MM.1S (cell line): ENCODE data around the gene S100A1.

Source experiments
- DNase-seq: peaks from one replicate; pipeline ENCODE4 v3.0.0-alpha.2; 2015
- H2AFZ ChIP-seq: fragments of 300-600 bp; sonication (generic); 2 replicates; pipeline ENCODE4 v1.6.0; 2016; ENCODE audit warnings: antibody characterized with exemption, low read length
- H3F3A ChIP-seq: fragments of 300-600 bp; sonication (generic); 2 replicates; pipeline ENCODE4 v1.6.1; 2016; ENCODE audit warnings: mild to moderate bottlenecking, antibody characterized with exemption, low read length, moderate library complexity, mixed read lengths; ENCODE audit not compliant: insufficient read depth
- H3K27ac ChIP-seq: fragments of 300-600 bp; sonication (generic); 2 replicates; pipeline ENCODE4 v1.5.1; 2016; ENCODE audit warnings: mild to moderate bottlenecking, low read length
- H3K27me3 ChIP-seq: fragments of 300-600 bp; sonication (generic); replicated peaks from 2 replicates; pipeline ENCODE4 v1.6.0; 2016; ENCODE audit warnings: low read length; ENCODE audit not compliant: insufficient read depth
- H3K36me3 ChIP-seq: fragments of 300-600 bp; sonication (generic); replicated peaks from 2 replicates; pipeline ENCODE4 v1.6.1; 2016; ENCODE audit warnings: mild to moderate bottlenecking, low read length, mixed read lengths; ENCODE audit not compliant: insufficient read depth
- H3K4me1 ChIP-seq: fragments of 300-600 bp; sonication (generic); 2 replicates; pipeline ENCODE4 v1.6.1; 2016; ENCODE audit warnings: low read length, mixed read lengths
- H3K4me2 ChIP-seq: fragments of 300-600 bp; sonication (generic); 2 replicates; pipeline ENCODE4 v1.6.0; 2016; ENCODE audit warnings: low read depth, low read length
- H3K4me3 ChIP-seq: fragments of 300-600 bp; sonication (generic); 2 replicates; pipeline ENCODE4 v1.5.1; 2016; ENCODE audit warnings: low read length, mixed read lengths
- H3K79me2 ChIP-seq: fragments of 300-600 bp; sonication (generic); 2 replicates; pipeline ENCODE4 v1.6.1; 2016; ENCODE audit warnings: mixed run types, low read length, mixed read lengths
- H3K9ac ChIP-seq: fragments of 300-600 bp; sonication (generic); 2 replicates; pipeline ENCODE4 v1.6.1; 2016; ENCODE audit warnings: low read length, mixed read lengths
- H3K9me2 ChIP-seq: fragments of 300-600 bp; sonication (generic); replicated peaks from 2 replicates; pipeline ENCODE4 v1.6.1; 2016; ENCODE audit warnings: mild to moderate bottlenecking, low read length, mixed read lengths; ENCODE audit not compliant: insufficient read depth
- H3K9me3 ChIP-seq: fragments of 300-600 bp; sonication (generic); replicated peaks from 2 replicates; pipeline ENCODE4 v1.6.1; 2016; ENCODE audit warnings: mild to moderate bottlenecking, low read length, mixed read lengths; ENCODE audit not compliant: insufficient read depth
- H4K20me1 ChIP-seq: fragments of 300-600 bp; sonication (generic); 2 replicates; pipeline ENCODE4 v1.6.1; 2016; ENCODE audit warnings: mild to moderate bottlenecking, low read length, moderate library complexity, mixed read lengths; ENCODE audit not compliant: insufficient read depth
- EZH2 ChIP-seq: fragments of 300-600 bp; sonication (generic); optimal IDR thresholded peaks from 2 replicates; pipeline ENCODE3; 2017; ENCODE audit warnings: low read depth, mild to moderate bottlenecking, antibody characterized with exemption, low read length, mixed read lengths
- EZH2phosphoT487 ChIP-seq: fragments of 300-600 bp; sonication (generic); IDR thresholded peaks from 2 replicates; pipeline ENCODE4 v1.6.1; 2018; ENCODE audit warnings: antibody characterized with exemption, low read length
- TF ChIP-seq, protein P1 (sequence below): fragments of 300-600 bp; sonication (generic); IDR thresholded peaks from 2 replicates; pipeline ENCODE4 v1.5.1; 2016; ENCODE audit warnings: antibody characterized with exemption, low read length, mixed read lengths

Gene S100A1

DNA sequence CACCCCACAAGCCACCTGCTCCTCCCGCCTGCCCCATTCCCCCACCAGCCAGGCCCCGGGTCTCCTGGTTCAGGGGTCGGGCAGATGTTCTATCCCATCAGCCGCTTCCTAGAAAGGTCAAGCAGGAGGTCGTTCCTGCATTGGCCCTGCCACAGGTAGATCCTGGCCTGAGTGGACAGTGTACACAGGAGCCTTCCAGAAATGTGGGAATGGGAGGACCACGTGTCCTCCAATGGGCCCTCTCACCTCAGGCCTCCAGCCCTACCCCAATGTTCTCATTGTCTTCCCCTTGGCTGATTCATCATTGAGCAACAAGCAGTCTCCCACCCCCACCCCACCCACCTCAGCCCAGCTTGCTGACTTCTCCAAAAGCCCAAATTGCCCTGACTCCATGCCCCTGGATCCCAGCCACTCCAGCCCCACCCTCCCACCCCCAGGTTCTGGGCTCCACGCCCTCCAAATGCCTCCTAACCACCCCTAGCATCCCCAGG is 17.4 kb upstream of the S100A1 start:
- no peaks in the 10 kb centered on the region for H3K4me1 ChIP-seq
- no peaks in the 10 kb centered on the region for H3K36me3 ChIP-seq
- H3K27ac ChIP-seq: no peak overlapping the region
- no peak overlapping the region for H3K9ac ChIP-seq
- H3K9me3 ChIP-seq: no peaks in the 10 kb centered on the region
- H3F3A ChIP-seq: no peaks in the 10 kb centered on the region
- no peak overlapping the region for H2AFZ ChIP-seq
- no peaks in the 10 kb centered on the region for H3K79me2 ChIP-seq
- no peak for TF ChIP-seq EZH2
- TF ChIP-seq EZH2phosphoT487: no peak
- TF ChIP-seq, protein P1, sequence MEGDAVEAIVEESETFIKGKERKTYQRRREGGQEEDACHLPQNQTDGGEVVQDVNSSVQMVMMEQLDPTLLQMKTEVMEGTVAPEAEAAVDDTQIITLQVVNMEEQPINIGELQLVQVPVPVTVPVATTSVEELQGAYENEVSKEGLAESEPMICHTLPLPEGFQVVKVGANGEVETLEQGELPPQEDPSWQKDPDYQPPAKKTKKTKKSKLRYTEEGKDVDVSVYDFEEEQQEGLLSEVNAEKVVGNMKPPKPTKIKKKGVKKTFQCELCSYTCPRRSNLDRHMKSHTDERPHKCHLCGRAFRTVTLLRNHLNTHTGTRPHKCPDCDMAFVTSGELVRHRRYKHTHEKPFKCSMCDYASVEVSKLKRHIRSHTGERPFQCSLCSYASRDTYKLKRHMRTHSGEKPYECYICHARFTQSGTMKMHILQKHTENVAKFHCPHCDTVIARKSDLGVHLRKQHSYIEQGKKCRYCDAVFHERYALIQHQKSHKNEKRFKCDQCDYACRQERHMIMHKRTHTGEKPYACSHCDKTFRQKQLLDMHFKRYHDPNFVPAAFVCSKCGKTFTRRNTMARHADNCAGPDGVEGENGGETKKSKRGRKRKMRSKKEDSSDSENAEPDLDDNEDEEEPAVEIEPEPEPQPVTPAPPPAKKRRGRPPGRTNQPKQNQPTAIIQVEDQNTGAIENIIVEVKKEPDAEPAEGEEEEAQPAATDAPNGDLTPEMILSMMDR: no peak
- no peaks in the 10 kb centered on the region for H4K20me1 ChIP-seq
- H3K27me3 ChIP-seq: no peaks in the 10 kb centered on the region
- DNase-seq: no peak
- H3K9me2 ChIP-seq: no peaks in the 10 kb centered on the region
- H3K4me3 ChIP-seq: no peak overlapping the region
- H3K4me2 ChIP-seq: no peak overlapping the region

DNA sequence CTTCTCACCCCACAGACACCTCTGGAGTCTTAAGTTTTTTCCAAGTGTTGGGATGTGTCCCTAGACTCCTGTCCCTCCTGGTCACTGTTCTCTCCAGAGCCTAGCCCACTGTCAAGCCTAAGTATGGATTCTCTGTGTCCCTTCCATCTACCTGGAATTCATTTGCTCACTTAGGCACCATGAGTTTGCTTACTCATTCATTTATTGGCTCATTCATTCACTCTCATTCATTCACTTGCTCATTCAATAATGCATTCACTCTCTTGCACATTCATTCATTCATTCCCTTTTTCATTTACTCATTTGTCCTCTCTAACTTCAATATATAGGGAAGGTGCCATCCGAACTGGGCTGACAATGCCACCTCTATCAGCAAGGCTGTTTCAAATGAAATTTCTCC is 16.9 kb upstream of the S100A1 start:
- no peak overlapping the region for H3K4me2 ChIP-seq
- no peaks in the 10 kb centered on the region for H4K20me1 ChIP-seq
- TF ChIP-seq EZH2phosphoT487: no peak
- TF ChIP-seq, protein P1: no peak
- no peak for TF ChIP-seq EZH2
- H3K27ac ChIP-seq: no peak overlapping the region
- no peaks in the 10 kb centered on the region for H3K9me2 ChIP-seq
- no peak overlapping the region for H3K9ac ChIP-seq
- no peaks in the 10 kb centered on the region for H3K79me2 ChIP-seq
- no peaks in the 10 kb centered on the region for H3K27me3 ChIP-seq
- no peaks in the 10 kb centered on the region for H3K4me1 ChIP-seq
- no peak overlapping the region for H2AFZ ChIP-seq
- no peaks in the 10 kb centered on the region for H3K36me3 ChIP-seq
- no peak overlapping the region for H3K4me3 ChIP-seq
- DNase-seq: no peak
- H3F3A ChIP-seq: no peaks in the 10 kb centered on the region
- no peaks in the 10 kb centered on the region for H3K9me3 ChIP-seq

DNA sequence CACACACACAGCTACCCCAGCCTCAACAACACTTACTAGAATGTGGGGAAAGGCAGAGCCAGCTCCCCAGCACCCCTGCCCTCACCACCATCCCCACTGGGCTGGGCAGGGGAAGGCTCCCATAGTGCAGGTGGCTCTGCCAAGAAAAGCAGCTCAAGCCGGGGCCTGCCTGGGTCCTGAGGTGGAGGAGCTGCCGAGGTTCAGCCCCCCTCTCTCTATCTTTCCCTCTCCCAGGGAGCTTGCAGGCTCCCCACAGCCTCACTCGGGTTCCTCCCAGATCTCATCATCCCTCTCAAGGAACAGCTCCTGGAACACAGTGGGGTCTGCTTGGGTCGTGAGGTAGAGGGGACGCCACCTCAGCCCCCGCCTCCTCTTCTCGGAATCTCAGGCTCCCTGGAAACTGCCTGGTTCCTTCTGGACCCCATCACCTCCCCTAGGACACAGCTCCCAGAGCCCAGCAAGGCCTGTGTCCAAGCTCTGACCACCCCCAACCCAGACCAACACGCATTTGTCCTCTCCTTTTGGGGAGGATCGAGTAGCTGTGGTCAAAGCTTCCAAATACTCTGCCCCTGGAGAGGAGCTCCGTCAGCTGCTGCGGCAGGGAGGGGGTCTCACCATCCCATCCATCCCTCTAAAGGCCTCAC is 16.0 kb upstream of the S100A1 start:
- Histone ChIP-seq H4K20me1 (no peaks in the 10 kb centered on the region), H3K27ac (no peak overlapping the region), H3K79me2 (no peaks in the 10 kb centered on the region), H3K27me3 (no peaks in the 10 kb centered on the region), H3K9ac (no peak overlapping the region), H3K4me1 (no peaks in the 10 kb centered on the region), H3K9me2 (no peaks in the 10 kb centered on the region), H3K4me2 (no peak overlapping the region), H3K36me3 (no peaks in the 10 kb centered on the region), H3K4me3 (no peak overlapping the region), H3F3A (no peaks in the 10 kb centered on the region), H3K9me3 (no peaks in the 10 kb centered on the region), H2AFZ (no peak overlapping the region)
- TF ChIP-seq EZH2 (no peak), EZH2phosphoT487 (no peak)
- TF ChIP-seq, protein P1: no peak
- no peak for DNase-seq
